Mucosa of stomach (tissue), 1 donor: ENCODE results near the gene MOB4.
"Not testable (repeated sequence)": the region's sequence is repeated elsewhere in the genome, so short reads cannot be mapped to it uniquely, and the experiment has no call there.

ENCODE experiments used
- H3K27me3 ChIP-seq: one replicate; pipeline ENCODE4 v1.7.0; 2013; ENCODE audit warnings: mild to moderate bottlenecking, low read length; ENCODE audit not compliant: control insufficient read depth, insufficient read depth
- H3K36me3 ChIP-seq: one replicate; pipeline ENCODE4 v1.7.0; 2013; ENCODE audit warnings: low read length; ENCODE audit not compliant: control insufficient read depth, insufficient read depth
- H3K4me1 ChIP-seq: one replicate; pipeline ENCODE4 v1.7.0; 2013; ENCODE audit warnings: mild to moderate bottlenecking, low read length; ENCODE audit not compliant: control insufficient read depth, insufficient read depth
- H3K4me3 ChIP-seq: one replicate; pipeline ENCODE4 v1.7.0; 2013; ENCODE audit warnings: low read length
- H3K9ac ChIP-seq: one replicate; pipeline ENCODE4 v1.7.0; 2013; ENCODE audit warnings: mild to moderate bottlenecking, low read length, moderate library complexity
- H3K9me3 ChIP-seq: one replicate; pipeline ENCODE4 v1.7.0; 2013; ENCODE audit warnings: mild to moderate bottlenecking, low read length, moderate library complexity; ENCODE audit not compliant: control insufficient read depth
- donor health status: Pancreatic carcinoma.

Gene MOB4

GRCh38 chr2:197515739-197516392, at the start of gene MOB4:
TSS of gene MOB4 (plus strand) at chr2:197516066. CDS start at chr2:197516087, 21 bp downstream.
- H3K4me1 ChIP-seq = peaks cover 6% of the 10 kb centered on the region

GRCh38 chr2:197472166-197472565, 43.7 kb upstream of the MOB4 start:
- H3K9ac ChIP-seq = no peak overlapping the region
- peaks cover 8% of the 10 kb centered on the region for H3K36me3 ChIP-seq
- H3K27me3 ChIP-seq = no peaks in the 10 kb centered on the region
- H3K9me3 ChIP-seq = no peaks in the 10 kb centered on the region
- H3K4me1 ChIP-seq = no peaks in the 10 kb centered on the region
- no peak overlapping the region for H3K4me3 ChIP-seq

More at GRCh38 chr2:197515739-197516392, at the start of gene MOB4:
- Histone ChIP-seq H3K27me3 (no peaks in the 10 kb centered on the region), H3K36me3 (no peaks in the 10 kb centered on the region), H3K4me3 (peak within 1 kb of the TSS; percentile 99), H3K9me3 (no peaks in the 10 kb centered on the region), H3K9ac (peak within 1 kb of the TSS; percentile 87)

GRCh38 chr2:197477797-197478196, 38.1 kb upstream of the MOB4 start:
- H3K36me3 ChIP-seq = peaks cover 10% of the 10 kb centered on the region

GRCh38 chr2:197480165-197481036, 35.5 kb upstream of the MOB4 start:
- Histone ChIP-seq H3K9me3 (no peaks in the 10 kb centered on the region), H3K9ac (no peak overlapping the region), H3K27me3 (no peaks in the 10 kb centered on the region), H3K4me3 (no peak overlapping the region), H3K4me1 (no peaks in the 10 kb centered on the region), H3K36me3 (peaks cover 10% of the 10 kb centered on the region)

More at GRCh38 chr2:197477797-197478196, 38.1 kb upstream of the MOB4 start:
- no peaks in the 10 kb centered on the region for H3K27me3 ChIP-seq
- H3K9me3 ChIP-seq = no peaks in the 10 kb centered on the region
- no peaks in the 10 kb centered on the region for H3K4me1 ChIP-seq
- no peak overlapping the region for H3K4me3 ChIP-seq
- H3K9ac ChIP-seq = no peak overlapping the region

- H3K27me3 ChIP-seq, H3K9ac ChIP-seq, H3K9me3 ChIP-seq, H3K4me3 ChIP-seq, H3K4me1 ChIP-seq, H3K36me3 ChIP-seq: not testable (repeated sequence)
These were observed 31.6 kb upstream of the MOB4 start for GRCh38 chr2:197484248-197484647.

- H3K4me3 ChIP-seq = no peak overlapping the region
- no peaks in the 10 kb centered on the region for H3K27me3 ChIP-seq
- H3K4me1 ChIP-seq = no peaks in the 10 kb centered on the region
- peaks cover 7% of the 10 kb centered on the region for H3K36me3 ChIP-seq
- H3K9me3 ChIP-seq = no peaks in the 10 kb centered on the region
- H3K9ac ChIP-seq = no peak overlapping the region
These were observed 29.7 kb upstream of the MOB4 start for GRCh38 chr2:197486175-197486574.

- no peaks in the 10 kb centered on the region for H3K4me1 ChIP-seq
- no peaks in the 10 kb centered on the region for H3K9me3 ChIP-seq
- H3K36me3 ChIP-seq = peaks cover 7% of the 10 kb centered on the region
- H3K4me3 ChIP-seq = no peak overlapping the region
- no peak overlapping the region for H3K9ac ChIP-seq
- no peaks in the 10 kb centered on the region for H3K27me3 ChIP-seq
These were observed 28.5 kb upstream of the MOB4 start for GRCh38 chr2:197487385-197487784.

GRCh38 chr2:197495433-197496134, 20.3 kb upstream of the MOB4 start:
- H3K36me3 ChIP-seq = no peaks in the 10 kb centered on the region
- no peaks in the 10 kb centered on the region for H3K9me3 ChIP-seq
- H3K9ac ChIP-seq = no peak overlapping the region
- no peak overlapping the region for H3K4me3 ChIP-seq
- no peaks in the 10 kb centered on the region for H3K4me1 ChIP-seq
- H3K27me3 ChIP-seq = no peaks in the 10 kb centered on the region

GRCh38 chr2:197496695-197497094, 19.2 kb upstream of the MOB4 start:
- no peak overlapping the region for H3K9ac ChIP-seq
- H3K4me3 ChIP-seq = no peak overlapping the region
- H3K9me3 ChIP-seq = no peaks in the 10 kb centered on the region
- no peaks in the 10 kb centered on the region for H3K4me1 ChIP-seq
- no peaks in the 10 kb centered on the region for H3K27me3 ChIP-seq
- H3K36me3 ChIP-seq = no peaks in the 10 kb centered on the region

GRCh38 chr2:197497326-197497725, 18.5 kb upstream of the MOB4 start:
- Histone ChIP-seq H3K4me3 (no peak overlapping the region), H3K36me3 (no peaks in the 10 kb centered on the region), H3K9me3 (no peaks in the 10 kb centered on the region), H3K27me3 (no peaks in the 10 kb centered on the region), H3K4me1 (peaks cover 5% of the 10 kb centered on the region), H3K9ac (no peak overlapping the region)

GRCh38 chr2:197498235-197498936, 17.5 kb upstream of the MOB4 start:
- no peaks in the 10 kb centered on the region for H3K9me3 ChIP-seq
- peak overlapping the region; percentile 69 for H3K9ac ChIP-seq
- H3K4me3 ChIP-seq = peak overlapping the region; percentile 71
- H3K4me1 ChIP-seq = peaks cover 9% of the 10 kb centered on the region
- H3K27me3 ChIP-seq = no peaks in the 10 kb centered on the region
- no peaks in the 10 kb centered on the region for H3K36me3 ChIP-seq
